ENCODE data around the gene ASB14. TPM values are rescaled to one million over a fixed set of nuclear protein-coding genes. Genes with fewer than 3 reads are reported as not detected.

ASB14 gene
- total RNA-seq, 1 experiment from 2014 or later, result not detected

GRCh38 chr3:57281715-57282114 lies 10.8 kb downstream of the ASB14 start:
- Histone ChIP-seq H3K27ac (no peak overlapping the region), H3K36me3 (peaks cover 5% of the 10 kb centered on the region), H3K9me3 (replicated peaks) (no peaks in the 10 kb centered on the region), H3K4me3 (no peak overlapping the region), H3K4me1 (peaks cover 4% of the 10 kb centered on the region; the same call in 1 of the 2 replicates), H3K27me3 (no peaks in the 10 kb centered on the region)
- no peak for DNase-seq

GRCh38 chr3:57279685-57280084 lies 12.8 kb downstream of the ASB14 start:
- H3K4me3 ChIP-seq, result no peak overlapping the region
- H3K4me1 ChIP-seq, result peaks cover 4% of the 10 kb centered on the region; the same call in 1 of the 2 replicates
- no peaks in the 10 kb centered on the region for H3K27me3 ChIP-seq
- H3K27ac ChIP-seq, result no peak overlapping the region
- no peaks in the 10 kb centered on the region for H3K9me3 ChIP-seq (replicated peaks)
- no peak for DNase-seq
- H3K36me3 ChIP-seq, result peaks cover 8% of the 10 kb centered on the region

- H3K36me3 ChIP-seq, result peaks cover 22% of the 10 kb centered on the region
- no peak overlapping the region for H3K27ac ChIP-seq
- no peak overlapping the region for H3K4me3 ChIP-seq
- H3K4me1 ChIP-seq, result peaks cover 4% of the 10 kb centered on the region; the same call in 1 of the 2 replicates
- DNase-seq, result no peak
- H3K9me3 ChIP-seq (replicated peaks), result no peaks in the 10 kb centered on the region
- no peaks in the 10 kb centered on the region for H3K27me3 ChIP-seq
Observed at GRCh38 chr3:57278237-57278636, 14.2 kb downstream of the ASB14 start.

GRCh38 chr3:57275393-57275792 lies 17.1 kb downstream of the ASB14 start:
- Histone ChIP-seq H3K9me3 (replicated peaks) (no peaks in the 10 kb centered on the region), H3K36me3 (peaks cover 37% of the 10 kb centered on the region), H3K27ac (no peak overlapping the region), H3K4me3 (no peak overlapping the region), H3K27me3 (no peaks in the 10 kb centered on the region), H3K4me1 (no peaks in the 10 kb centered on the region)
- no peak for DNase-seq

GRCh38 chr3:57274845-57275244 lies 17.6 kb downstream of the ASB14 start:
- DNase-seq, result no peak
- H3K36me3 ChIP-seq, result peaks cover 38% of the 10 kb centered on the region

GRCh38 chr3:57268416-57268815 lies 24.1 kb downstream of the ASB14 start:
- Histone ChIP-seq H3K27me3 (no peaks in the 10 kb centered on the region), H3K27ac (no peak overlapping the region), H3K36me3 (peaks cover 64% of the 10 kb centered on the region), H3K9me3 (replicated peaks) (no peaks in the 10 kb centered on the region), H3K4me3 (no peak overlapping the region), H3K4me1 (no peaks in the 10 kb centered on the region)
- no peak for DNase-seq

More at GRCh38 chr3:57274845-57275244, 17.6 kb downstream of the ASB14 start:
- no peaks in the 10 kb centered on the region for H3K27me3 ChIP-seq
- H3K4me1 ChIP-seq, result no peaks in the 10 kb centered on the region
- no peaks in the 10 kb centered on the region for H3K9me3 ChIP-seq (replicated peaks)
- no peak overlapping the region for H3K4me3 ChIP-seq
- no peak overlapping the region for H3K27ac ChIP-seq

GRCh38 chr3:57261929-57262328 lies 30.6 kb downstream of the ASB14 start:
- Histone ChIP-seq H3K4me3 (no peak overlapping the region), H3K9me3 (replicated peaks) (0 out of 2 replicates have a peak, but pooled peaks cover 3% of the 10 kb centered on the region), H3K27ac (no peak overlapping the region), H3K36me3 (peaks cover 73% of the 10 kb centered on the region), H3K4me1 (no peaks in the 10 kb centered on the region), H3K27me3 (no peaks in the 10 kb centered on the region)
- DNase-seq, result no peak

GRCh38 chr3:57261119-57261518 lies 31.4 kb downstream of the ASB14 start:
- Histone ChIP-seq H3K4me3 (no peak overlapping the region), H3K27ac (no peak overlapping the region), H3K36me3 (peaks cover 73% of the 10 kb centered on the region), H3K4me1 (no peaks in the 10 kb centered on the region), H3K9me3 (replicated peaks) (0 out of 2 replicates have a peak, but pooled peaks cover 3% of the 10 kb centered on the region), H3K27me3 (no peaks in the 10 kb centered on the region)
- no peak for DNase-seq

GRCh38 chr3:57257678-57258077 lies 34.8 kb downstream of the ASB14 start:
- Histone ChIP-seq H3K27ac (no peak overlapping the region), H3K4me1 (peaks cover 4% of the 10 kb centered on the region; the same call in 1 of the 2 replicates), H3K9me3 (replicated peaks) (0 out of 2 replicates have a peak, but pooled peaks cover 3% of the 10 kb centered on the region), H3K4me3 (no peak overlapping the region), H3K27me3 (no peaks in the 10 kb centered on the region), H3K36me3 (peaks cover 61% of the 10 kb centered on the region)
- DNase-seq, result no peak

GRCh38 chr3:57256844-57257243 lies 35.6 kb downstream of the ASB14 start:
- no peak for DNase-seq
- H3K4me1 ChIP-seq, result peaks cover 4% of the 10 kb centered on the region; the same call in 1 of the 2 replicates
- no peak overlapping the region for H3K27ac ChIP-seq
- H3K4me3 ChIP-seq, result no peak overlapping the region
- peaks cover 62% of the 10 kb centered on the region for H3K36me3 ChIP-seq
- H3K27me3 ChIP-seq, result no peaks in the 10 kb centered on the region
- H3K9me3 ChIP-seq (replicated peaks), result 0 out of 2 replicates have a peak, but pooled peaks cover 2% of the 10 kb centered on the region

- H3K27me3 ChIP-seq, result no peaks in the 10 kb centered on the region
- H3K36me3 ChIP-seq, result peaks cover 57% of the 10 kb centered on the region
- no peak overlapping the region for H3K4me3 ChIP-seq
- no peak overlapping the region for H3K27ac ChIP-seq
- no peak for DNase-seq
- H3K9me3 ChIP-seq (replicated peaks), result no peaks in the 10 kb centered on the region
- peaks cover 4% of the 10 kb centered on the region; the same call in 1 of the 2 replicates for H3K4me1 ChIP-seq
Observed at GRCh38 chr3:57252404-57252803, 40.1 kb downstream of the ASB14 start.

- Histone ChIP-seq H3K27ac (no peak overlapping the region), H3K27me3 (no peaks in the 10 kb centered on the region), H3K4me1 (no peaks in the 10 kb centered on the region), H3K9me3 (replicated peaks) (no peaks in the 10 kb centered on the region), H3K36me3 (peaks cover 64% of the 10 kb centered on the region), H3K4me3 (no peak overlapping the region)
- no peak for DNase-seq
Observed at GRCh38 chr3:57244946-57245345, 47.5 kb downstream of the ASB14 start.

- no peaks in the 10 kb centered on the region for H3K27me3 ChIP-seq
- no peak overlapping the region for H3K4me3 ChIP-seq
- no peak overlapping the region for H3K27ac ChIP-seq
- peaks cover 29% of the 10 kb centered on the region for H3K36me3 ChIP-seq
- H3K9me3 ChIP-seq (replicated peaks), result no peaks in the 10 kb centered on the region
- DNase-seq, result no peak
- no peaks in the 10 kb centered on the region for H3K4me1 ChIP-seq
Observed at GRCh38 chr3:57234613-57235575, 57.6 kb downstream of the ASB14 start.

GRCh38 chr3:57233799-57234198 lies 58.7 kb downstream of the ASB14 start:
- no peak overlapping the region for H3K4me3 ChIP-seq
- no peaks in the 10 kb centered on the region for H3K27me3 ChIP-seq
- no peaks in the 10 kb centered on the region for H3K9me3 ChIP-seq (replicated peaks)
- H3K36me3 ChIP-seq, result peaks cover 18% of the 10 kb centered on the region
- H3K4me1 ChIP-seq, result no peaks in the 10 kb centered on the region
- no peak for DNase-seq
- H3K27ac ChIP-seq, result no peak overlapping the region

GRCh38 chr3:57230006-57230405 lies 62.5 kb downstream of the ASB14 start:
- Histone ChIP-seq H3K4me3 (no peak overlapping the region), H3K27me3 (no peaks in the 10 kb centered on the region), H3K27ac (no peak overlapping the region), H3K4me1 (peaks cover 6% of the 10 kb centered on the region), H3K36me3 (no peaks in the 10 kb centered on the region), H3K9me3 (replicated peaks) (no peaks in the 10 kb centered on the region)
- no peak for DNase-seq
